ENCODE measurements around the gene MAPK8IP3. TPM values are rescaled to one million over a fixed set of nuclear protein-coding genes. Genes with fewer than 3 reads are reported as not detected.

MAPK8IP3 gene
- polyA plus RNA-seq, 1 donor (not counting 4 experiments of a cell fraction or from before 2014, with no cell fraction given) = 11.7 TPM

- dilution Hi-C loops (cut with MboI; ENCODE audit: extremely low pct_ligation_motif_present, low sequenced_read_pairs) = no loop called here
- H2AFZ ChIP-seq (ENCODE audit: control insufficient read depth, low read length) = no peak overlapping the region
- no peak overlapping the region for H3K4me2 ChIP-seq (ENCODE audit: control insufficient read depth, extremely low read depth, insufficient read depth, low read depth, low read length)
- H3K27ac ChIP-seq (ENCODE audit: control insufficient read depth, insufficient read depth, low read length) = no peak overlapping the region
- peaks cover 2% of the 10 kb centered on the region for H4K20me1 ChIP-seq (ENCODE audit: control insufficient read depth, extremely low read depth, insufficient read depth, low read length)
- DNase-seq (ENCODE audit: low read depth, low spot score) (no peak), FAIRE-seq (no peak)
- peaks cover 5 to 19% of the 10 kb centered on the region in 2 experiments for H3K36me3 ChIP-seq (ENCODE audit: control insufficient read depth in 2 of 2, extremely low read depth in 1 of 2, insufficient read depth in 2 of 2, low read length in 2 of 2)
- H3K27me3 ChIP-seq (ENCODE audit: control insufficient read depth, extremely low read depth, insufficient read depth, low read length) = no peaks in the 10 kb centered on the region
- H3K4me3 ChIP-seq (ENCODE audit: control insufficient read depth in 2 of 3, extremely low read depth in 1 of 3, insufficient read depth in 2 of 3, low read depth in 1 of 3, low read length in 3 of 3) = no peak overlapping the region
- TF ChIP-seq CTCF (optimal IDR thresholded peaks at IDR 0.05 in 1 of 3, IDR thresholded peaks at IDR 0.05 in 1 of 3, conservative IDR thresholded peaks at IDR 0.05 in 1 of 3; ENCODE audit: extremely low read depth in 1 of 3, insufficient read depth in 2 of 3, low read length in 3 of 3) = no peak
- TF ChIP-seq EZH2 (IDR thresholded peaks at IDR 0.05; ENCODE audit: low read length) = no peak
- no peaks in the 10 kb centered on the region for H3K9me1 ChIP-seq (ENCODE audit: control insufficient read depth, extremely low read depth, insufficient read depth, low read length)
- peaks cover 8% of the 10 kb centered on the region for H3K4me1 ChIP-seq (ENCODE audit: control insufficient read depth, extremely low read depth, insufficient read depth, low read length)
- H3K9ac ChIP-seq (ENCODE audit: control insufficient read depth, extremely low read depth, insufficient read depth, low read length) = no peak overlapping the region
- no peaks in the 10 kb centered on the region for H3K9me3 ChIP-seq (ENCODE audit: control insufficient read depth, low read depth, low read length)
- H3K79me2 ChIP-seq (ENCODE audit: control insufficient read depth, insufficient read depth, low read length) = peaks cover 6% of the 10 kb centered on the region
These were observed 21.9 kb downstream of the MAPK8IP3 start for GRCh38 chr16:1727651-1728624.

- no peak overlapping the region for H3K4me3 ChIP-seq (ENCODE audit: control insufficient read depth in 2 of 3, extremely low read depth in 1 of 3, insufficient read depth in 2 of 3, low read depth in 1 of 3, low read length in 3 of 3)
- H2AFZ ChIP-seq (ENCODE audit: control insufficient read depth, low read length) = no peak overlapping the region
- H3K9me1 ChIP-seq (ENCODE audit: control insufficient read depth, extremely low read depth, insufficient read depth, low read length) = no peaks in the 10 kb centered on the region
- dilution Hi-C loops (cut with MboI; ENCODE audit: extremely low pct_ligation_motif_present, low sequenced_read_pairs) = no loop called here
- H3K27ac ChIP-seq (ENCODE audit: control insufficient read depth, insufficient read depth, low read length) = no peak overlapping the region
- peaks cover 2% of the 10 kb centered on the region for H4K20me1 ChIP-seq (ENCODE audit: control insufficient read depth, extremely low read depth, insufficient read depth, low read length)
- TF ChIP-seq EZH2 (IDR thresholded peaks at IDR 0.05; ENCODE audit: low read length) (no peak), CTCF (optimal IDR thresholded peaks at IDR 0.05 in 1 of 3, IDR thresholded peaks at IDR 0.05 in 1 of 3, conservative IDR thresholded peaks at IDR 0.05 in 1 of 3; ENCODE audit: extremely low read depth in 1 of 3, insufficient read depth in 2 of 3, low read length in 3 of 3) (no peak)
- H3K4me2 ChIP-seq (ENCODE audit: control insufficient read depth, extremely low read depth, insufficient read depth, low read depth, low read length) = no peak overlapping the region
- no peaks in the 10 kb centered on the region for H3K27me3 ChIP-seq (ENCODE audit: control insufficient read depth, extremely low read depth, insufficient read depth, low read length)
- FAIRE-seq (no peak), DNase-seq (ENCODE audit: low read depth, low spot score) (no peak)
- H3K36me3 ChIP-seq (ENCODE audit: control insufficient read depth in 2 of 2, extremely low read depth in 1 of 2, insufficient read depth in 2 of 2, low read length in 2 of 2) = peaks cover 7 to 22% of the 10 kb centered on the region in 2 experiments
- H3K4me1 ChIP-seq (ENCODE audit: control insufficient read depth, extremely low read depth, insufficient read depth, low read length) = no peaks in the 10 kb centered on the region
- peaks cover 6% of the 10 kb centered on the region for H3K79me2 ChIP-seq (ENCODE audit: control insufficient read depth, insufficient read depth, low read length)
- no peaks in the 10 kb centered on the region for H3K9me3 ChIP-seq (ENCODE audit: control insufficient read depth, low read depth, low read length)
- H3K9ac ChIP-seq (ENCODE audit: control insufficient read depth, extremely low read depth, insufficient read depth, low read length) = no peak overlapping the region
These were observed 23.0 kb downstream of the MAPK8IP3 start for GRCh38 chr16:1729026-1729425.

Measured in keratinocyte (primary cell).